GM21786 (cell line): ENCODE data around the gene AATK.

Source experiments
- ATAC-seq: cut with Tn5 transposase; IDR thresholded peaks from one replicate; pipeline ENCODE4 v1.9.1; 2021; ENCODE audit not compliant: unreplicated experiment

The AATK gene

GRCh38 chr17:81131486-81132196 lies 34.4 kb downstream of the AATK start:
- ATAC-seq = no peak

- no peak for ATAC-seq
Observed at GRCh38 chr17:81130385-81131361, 35.3 kb downstream of the AATK start.

DNA sequence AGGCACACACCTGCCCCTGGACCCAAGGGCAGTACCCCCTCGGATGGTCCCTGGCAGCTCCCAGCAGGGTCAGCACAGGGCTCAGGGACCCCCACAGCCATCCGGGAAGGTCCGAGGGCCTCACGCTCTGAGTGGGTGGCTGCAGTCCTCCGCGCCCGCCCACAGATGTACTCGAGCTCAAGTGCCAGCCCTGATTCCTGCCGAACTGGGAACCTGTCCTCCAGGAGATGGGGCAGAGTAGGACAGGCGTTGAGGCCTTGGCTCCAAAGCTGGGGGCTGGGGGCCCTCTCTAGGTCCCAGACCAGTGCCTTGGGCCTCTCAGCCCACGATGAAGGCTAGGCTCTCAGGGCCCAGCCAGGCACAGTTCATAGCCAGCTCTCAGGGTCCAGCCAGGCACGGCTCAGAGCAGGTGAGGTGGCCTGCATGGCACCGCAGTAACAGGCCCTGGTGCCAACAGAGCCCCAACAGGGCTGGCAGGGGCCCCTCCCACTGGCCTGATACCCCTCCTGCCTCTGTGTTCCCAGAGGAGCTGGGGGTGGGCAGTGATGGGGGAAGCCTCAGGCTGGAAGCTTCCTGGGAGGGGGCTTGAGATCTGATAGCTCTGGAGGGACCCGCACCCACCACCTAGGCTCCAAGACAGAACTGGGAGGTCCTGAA lies 36.2 kb downstream of the AATK start:
- ATAC-seq = no peak

- ATAC-seq = no peak
Observed at GRCh38 chr17:81129289-81129688, 36.7 kb downstream of the AATK start.

DNA sequence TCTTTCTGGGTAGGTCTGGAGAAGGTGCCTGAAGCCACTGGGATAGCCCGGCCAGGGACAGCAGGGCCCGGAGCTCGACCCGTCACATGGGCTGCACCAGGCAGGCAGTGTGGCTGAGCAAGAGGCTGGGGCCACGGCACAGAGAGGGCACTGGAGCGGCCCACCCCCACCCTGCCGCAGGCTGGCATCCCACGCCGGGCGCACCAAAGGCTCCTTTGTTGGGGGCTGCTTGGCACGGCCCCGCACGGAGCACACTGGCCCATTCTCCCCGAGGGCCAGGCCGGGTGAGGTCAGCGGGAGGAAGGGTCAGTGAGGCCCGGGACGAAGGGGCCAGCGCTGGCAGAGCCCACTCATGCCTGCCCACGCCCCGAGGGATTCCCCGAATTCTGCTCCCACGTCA lies 37.2 kb downstream of the AATK start:
- ATAC-seq = no peak

- no peak for ATAC-seq
Observed at GRCh38 chr17:81128338-81128737, 37.7 kb downstream of the AATK start.

DNA sequence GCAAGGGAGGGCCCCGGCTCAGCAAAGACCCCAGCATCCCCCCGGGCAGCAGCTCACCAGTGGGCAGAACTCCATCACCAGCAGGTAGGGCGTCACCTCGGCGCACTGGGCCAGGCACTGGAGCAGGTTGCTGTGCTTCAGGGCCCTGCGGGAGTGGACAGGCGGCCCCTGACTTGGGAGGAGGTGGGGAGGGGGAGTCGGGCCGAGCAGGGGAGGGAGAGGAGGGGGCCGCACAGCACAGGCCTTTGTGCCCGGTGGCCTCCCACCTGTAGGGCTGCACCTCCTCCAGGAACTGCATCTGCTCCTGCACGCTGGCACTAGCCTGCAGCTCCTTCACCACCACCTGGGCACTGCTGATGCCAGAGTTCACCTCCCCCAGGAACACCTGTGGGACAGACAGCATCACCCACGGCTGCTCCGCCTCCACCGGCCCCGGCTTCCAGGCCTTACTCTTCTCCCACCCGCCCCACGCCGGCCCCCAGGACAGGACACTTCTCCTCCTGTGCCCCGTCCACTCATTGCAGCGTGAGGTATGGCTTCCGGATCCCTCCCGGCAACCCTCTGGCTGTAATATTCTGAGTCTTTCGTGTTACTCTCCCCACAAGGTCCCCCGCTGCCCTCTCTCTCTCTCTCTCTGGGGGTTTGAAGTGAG lies 38.4 kb downstream of the AATK start:
- no peak for ATAC-seq

GRCh38 chr17:81127133-81127455 lies 38.9 kb downstream of the AATK start:
- no peak for ATAC-seq

DNA sequence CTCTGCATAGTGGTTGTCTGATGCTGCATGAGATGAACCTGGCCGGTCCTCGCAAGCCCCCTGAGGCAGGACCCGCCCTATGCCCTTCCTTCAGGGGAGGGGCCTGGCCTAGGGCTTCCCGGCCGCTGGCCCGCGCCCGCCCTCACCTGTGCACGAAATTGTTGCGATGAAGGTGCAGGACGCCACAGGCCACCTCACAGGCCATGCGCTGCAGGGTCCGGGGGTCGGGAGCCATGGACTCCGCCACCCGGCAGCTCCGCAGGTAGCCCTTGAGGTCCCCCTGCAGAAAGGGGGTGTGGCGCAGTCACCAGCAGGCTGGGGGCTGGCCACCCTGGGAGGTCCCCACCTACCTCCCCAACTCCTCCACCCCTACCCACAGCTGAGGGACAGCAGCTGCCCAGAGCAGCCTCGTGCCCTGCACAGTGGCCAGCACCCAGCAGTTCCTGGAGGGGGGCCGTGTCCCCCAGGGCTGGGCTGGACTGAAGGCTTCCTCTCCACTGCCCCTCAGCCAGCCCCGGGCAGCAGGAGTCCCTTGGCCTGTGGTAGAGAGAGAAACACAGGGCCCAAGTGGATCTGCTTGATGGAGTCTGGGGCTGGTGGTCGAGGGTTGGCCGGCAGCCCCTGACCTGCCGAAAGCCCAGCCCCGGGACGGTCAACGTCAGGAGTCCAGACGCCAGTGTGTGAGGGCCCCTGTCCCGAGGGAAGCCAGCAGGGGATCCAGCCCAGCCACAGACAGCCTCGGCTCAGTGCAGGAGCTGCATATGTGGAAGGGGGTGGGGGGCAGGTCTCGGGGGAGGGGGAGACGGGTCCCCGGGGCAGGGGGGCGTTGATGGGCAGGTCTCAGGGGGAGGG lies 39.5 kb downstream of the AATK start:
- no peak for ATAC-seq

- ATAC-seq = no peak
Observed at GRCh38 chr17:81125573-81126081, 40.4 kb downstream of the AATK start.

GRCh38 chr17:81124377-81124776 lies 41.6 kb downstream of the AATK start:
- ATAC-seq = no peak

GRCh38 chr17:81123052-81124048 lies 42.7 kb downstream of the AATK start:
- no peak for ATAC-seq

GRCh38 chr17:81121841-81122733 lies 43.9 kb downstream of the AATK start:
- ATAC-seq = no peak

- ATAC-seq = no peak
Observed at GRCh38 chr17:81120695-81121621, 45.1 kb downstream of the AATK start.

- no peak for ATAC-seq
Observed at GRCh38 chr17:81120149-81120484, 45.9 kb downstream of the AATK start.

DNA sequence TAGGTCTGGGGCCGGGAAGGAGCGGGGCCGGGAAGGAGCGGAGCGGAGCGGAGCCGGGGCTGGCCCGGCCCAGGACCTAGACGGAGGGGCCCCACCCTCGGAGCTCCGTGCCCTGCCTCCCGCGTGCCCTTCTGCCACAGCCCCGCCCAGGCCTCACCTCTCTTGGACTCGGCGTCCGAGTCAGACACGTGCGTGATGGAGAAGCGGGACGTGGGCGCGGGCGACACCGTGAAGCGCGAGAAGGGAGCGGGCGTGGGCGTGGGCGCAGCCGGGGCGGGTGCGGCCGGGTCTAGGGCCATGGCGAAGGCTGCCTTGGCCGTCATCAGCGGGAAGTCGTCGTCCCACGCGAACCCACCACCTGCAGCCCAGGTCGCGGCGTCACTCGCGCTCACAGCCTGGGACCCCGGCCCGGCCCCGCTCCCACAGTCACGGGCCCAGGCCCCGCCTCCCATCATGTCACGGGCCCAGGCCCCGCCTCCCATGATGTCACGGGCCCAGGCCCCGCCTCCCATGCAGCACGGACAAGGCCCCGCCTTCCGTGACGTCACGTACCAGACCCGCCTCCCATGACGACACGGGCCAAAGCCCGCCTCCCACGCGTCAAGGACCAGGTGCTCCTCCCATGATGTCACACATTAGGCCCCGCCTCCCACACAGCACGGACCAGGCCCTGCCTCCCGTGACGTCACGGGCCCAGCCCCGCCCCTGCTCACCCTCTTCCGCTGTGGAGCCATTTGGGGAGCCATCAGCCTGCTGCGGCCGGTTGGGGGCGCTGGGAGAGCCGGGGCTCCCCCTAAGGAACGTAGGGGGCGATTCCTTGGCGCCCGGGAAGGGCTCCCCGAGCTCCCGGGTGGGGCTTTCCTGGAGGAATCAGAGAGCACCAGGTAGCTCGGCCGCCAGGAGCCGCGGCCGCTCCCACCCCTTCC lies 46.5 kb downstream of the AATK start:
- no peak for ATAC-seq
